ENCODE measurements around the gene FUT3. TPM values are rescaled to one million over a fixed set of nuclear protein-coding genes. Genes with fewer than 3 reads are reported as not detected.

Gene FUT3
- total RNA-seq, 4 donors from 2014 or later: 0.76 to 3.8 (median 1.9) TPM

GRCh38 chr19:5882421-5882968, 31.2 kb upstream of the FUT3 start:
- DNase-seq (ENCODE audit: low spot score in 2 of 2): no peak
- intact Hi-C loops (cut with DNase I; ENCODE audit: low total_unique reads): no loop called here
- no peak overlapping the region for H3K4me3 ChIP-seq (ENCODE audit: low read depth, poor library complexity, severe bottlenecking)
- WGBS, 2 donors: 61 to 64% methylated on average over 9 of the region's 9 CpGs
- TF ChIP-seq CTCF (IDR thresholded peaks at IDR 0.05) (no peak), POLR2A (IDR thresholded peaks at IDR 0.05) (no peak)

GRCh38 chr19:5881543-5882299, 30.5 kb upstream of the FUT3 start:
- DNase-seq (ENCODE audit: low spot score in 2 of 2): no peak
- TF ChIP-seq POLR2A (IDR thresholded peaks at IDR 0.05) (no peak), CTCF (IDR thresholded peaks at IDR 0.05) (no peak)
- 72% methylated on average over 19 of the region's 19 CpGs for WGBS, 2 donors
- H3K4me3 ChIP-seq (ENCODE audit: low read depth, poor library complexity, severe bottlenecking): no peak overlapping the region
- intact Hi-C loops (cut with DNase I; ENCODE audit: low total_unique reads): no loop called here

GRCh38 chr19:5880604-5881078, 29.4 kb upstream of the FUT3 start:
- no peak overlapping the region for H3K4me3 ChIP-seq (ENCODE audit: low read depth, poor library complexity, severe bottlenecking)
- TF ChIP-seq CTCF (IDR thresholded peaks at IDR 0.05) (no peak), POLR2A (IDR thresholded peaks at IDR 0.05) (no peak)
- WGBS, 2 donors: 16 to 24% methylated on average over 15 of the region's 15 CpGs
- no peak for DNase-seq (ENCODE audit: low spot score in 2 of 2)
- intact Hi-C loops (cut with DNase I; ENCODE audit: low total_unique reads): no loop called here

- intact Hi-C loops (cut with DNase I; ENCODE audit: low total_unique reads): no loop called here
- 34 to 51% methylated on average over 6 of the region's 6 CpGs for WGBS, 2 donors
- no peak overlapping the region for H3K4me3 ChIP-seq (ENCODE audit: low read depth, poor library complexity, severe bottlenecking)
- DNase-seq (ENCODE audit: low spot score in 2 of 2): no peak
- TF ChIP-seq CTCF (IDR thresholded peaks at IDR 0.05) (no peak), POLR2A (IDR thresholded peaks at IDR 0.05) (no peak)
Observed at GRCh38 chr19:5880196-5880595, 28.9 kb upstream of the FUT3 start.

GRCh38 chr19:5877882-5878281, 26.6 kb upstream of the FUT3 start:
- no peak overlapping the region for H3K4me3 ChIP-seq (ENCODE audit: low read depth, poor library complexity, severe bottlenecking)
- TF ChIP-seq CTCF (IDR thresholded peaks at IDR 0.05) (no peak), POLR2A (IDR thresholded peaks at IDR 0.05) (no peak)
- intact Hi-C loops (cut with DNase I; ENCODE audit: low total_unique reads): no loop called here
- WGBS, 2 donors: 81 to 83% methylated on average over 6 to 9 of the region's 9 CpGs
- DNase-seq (ENCODE audit: low spot score in 2 of 2): no peak

All from lower leg skin (tissue), 4 donors.